Measurements from ENCODE around the gene ZNF28. TPM values are rescaled to one million over a fixed set of nuclear protein-coding genes. Genes with fewer than 3 reads are reported as not detected.
A peak's percentile ranks its signal among the peaks of the same experiment; 100 is the strongest.

Gene ZNF28
- total RNA-seq, 1 experiment from 2014 or later: 26.7 TPM

- Histone ChIP-seq H3K36me3 (ENCODE audit: control insufficient read depth, insufficient read depth, low read length) (no peaks in the 10 kb centered on the region), H3K4me3 (ENCODE audit: low read depth in 2 of 2, low read length in 2 of 2) (no peak overlapping the region), H3K27ac (ENCODE audit: low read length) (no peak overlapping the region), H3K27me3 (ENCODE audit: control insufficient read depth, insufficient read depth, low read length) (no peaks in the 10 kb centered on the region), H3K9me3 (ENCODE audit: control insufficient read depth, insufficient read depth, low read depth, low read length) (no peaks in the 10 kb centered on the region), H3K4me1 (ENCODE audit: control insufficient read depth, insufficient read depth, low read length) (no peaks in the 10 kb centered on the region)
- ChIA-PET CTCF (no interaction called here), POLR2A (interaction anchor here (0.5 kb wide), 1 partner anchor 311 kb away, joined by 8 read pairs; no protein-coding TSS in a partner anchor)
- intact Hi-C loops (cut with micrococcal nuclease; ENCODE audit: unreplicated experiment): no loop called here
- no peak for TF ChIP-seq TCF7L2 (IDR thresholded peaks at IDR 0.05; ENCODE audit: low read depth, low read length)
- no peak for TF ChIP-seq SIN3A (IDR thresholded peaks at IDR 0.05; ENCODE audit: borderline replicate concordance, insufficient read depth, low read depth, low read length)
- no peak for TF ChIP-seq POLR2AphosphoS5 (IDR thresholded peaks at IDR 0.05; ENCODE audit: low read depth, low read length)
- no peak for TF ChIP-seq REST (IDR thresholded peaks at IDR 0.05; ENCODE audit: insufficient read depth in 1 of 2, low read depth in 2 of 2, low read length in 1 of 2)
- TF ChIP-seq CTCF (IDR thresholded peaks at IDR 0.05): no peak
- in situ Hi-C loops (cut with HindIII; ENCODE audit: low pct_unique_long_range_greater_than_20kb, low sequenced_read_pairs): no loop called here
- no peak for ATAC-seq
- no peak for DNase-seq (ENCODE audit: low read depth, low spot score)
- BruUV-seq (replicated peaks): no TSS peak
Measured at GRCh38 chr19:52749780-52750179, 71.7 kb downstream of the ZNF28 start.

- POLR2A ChIA-PET: no interaction called here
Measured at GRCh38 chr19:52748336-52748950, 73.0 kb downstream of the ZNF28 start.

More at GRCh38 chr19:52748336-52748950, 73.0 kb downstream of the ZNF28 start:
- no peaks in the 10 kb centered on the region for H3K36me3 ChIP-seq (ENCODE audit: control insufficient read depth, insufficient read depth, low read length)
- no peak for DNase-seq (ENCODE audit: low read depth, low spot score)
- H3K27ac ChIP-seq (ENCODE audit: low read length): no peak overlapping the region
- in situ Hi-C loops (cut with HindIII; ENCODE audit: low pct_unique_long_range_greater_than_20kb, low sequenced_read_pairs) (no loop called here), intact Hi-C loops (cut with micrococcal nuclease; ENCODE audit: unreplicated experiment) (no loop called here)
- TF ChIP-seq CTCF (IDR thresholded peaks at IDR 0.05) (peak; percentile 43; the same call in 1 of the 2 replicates), POLR2AphosphoS5 (IDR thresholded peaks at IDR 0.05; ENCODE audit: low read depth, low read length) (no peak), REST (IDR thresholded peaks at IDR 0.05; ENCODE audit: insufficient read depth in 1 of 2, low read depth in 2 of 2, low read length in 1 of 2) (no peak)
- no peaks in the 10 kb centered on the region for H3K9me3 ChIP-seq (ENCODE audit: control insufficient read depth, insufficient read depth, low read depth, low read length)
- no peaks in the 10 kb centered on the region for H3K4me1 ChIP-seq (ENCODE audit: control insufficient read depth, insufficient read depth, low read length)
- CTCF ChIA-PET: no interaction called here
- ATAC-seq: 0 out of 2 replicates have a peak, but pooled peaks have one; percentile 58
- no peak overlapping the region for H3K4me3 ChIP-seq (ENCODE audit: low read depth in 2 of 2, low read length in 2 of 2)
- no TSS peak for BruUV-seq (replicated peaks)
- H3K27me3 ChIP-seq (ENCODE audit: control insufficient read depth, insufficient read depth, low read length): no peaks in the 10 kb centered on the region

Data from Panc1 (cell line).